IMR-90 (cell line): ENCODE results near the gene LMAN2. TPM values are rescaled to one million over a fixed set of nuclear protein-coding genes. Genes with fewer than 3 reads are reported as not detected.

ENCODE experiments used
- ATAC-seq: fragments of 200-7000 bp; cut with Tn5 transposase; 2 replicates; pipeline ENCODE4 v1.9.1; 2020; ENCODE audit warnings: low read depth, mild to moderate bottlenecking, moderate library complexity
- BruUV-seq: library from RNA; stranded (reverse); fragments of 400-500 nt; replicated peaks from 2 replicates; lab custom pipeline; 2021; lab: Mats Ljungman, UMichigan
- CTCF ChIA-PET: fragments of 300-600 bp; formaldehyde crosslinking; extraction: SDS; loops from one replicate; lab custom pipeline; 2021; ENCODE audit warnings: antibody characterized with exemption; lab: Yijun Ruan, JAX
- POLR2A ChIA-PET: fragments of 300-600 bp; sonication (Branson Sonifier 250); formaldehyde crosslinking; loops from one replicate; lab custom pipeline; 2022; ENCODE audit warnings: antibody characterized with exemption; ENCODE audit not compliant: unreplicated experiment; lab: Charles Lee
- DNase-seq: peaks from one replicate; pipeline ENCODE4 v3.0.0; 2013
- H2AFZ ChIP-seq: replicated peaks from 2 replicates; pipeline ENCODE3; 2013; ENCODE audit warnings: low read length, mild to moderate bottlenecking; ENCODE audit not compliant: poor library complexity
- H2AK5ac ChIP-seq: 2 replicates; pipeline ENCODE4 v1.6.1; 2013; ENCODE audit warnings: low read depth, low read length, inconsistent platforms
- H2AK9ac ChIP-seq: replicated peaks from 2 replicates; pipeline ENCODE3; 2013; ENCODE audit warnings: mild to moderate bottlenecking, low read depth, low read length, moderate library complexity; ENCODE audit not compliant: poor library complexity
- H2BK120ac ChIP-seq: 2 replicates; pipeline ENCODE4 v1.6.1; 2013; ENCODE audit warnings: low read depth, low read length, inconsistent platforms
- H2BK15ac ChIP-seq: 3 replicates; pipeline ENCODE4 v1.6.1; 2013; ENCODE audit warnings: low read depth, low read length, inconsistent platforms
- H2BK20ac ChIP-seq: 2 replicates; pipeline ENCODE4 v1.6.1; 2013; ENCODE audit warnings: low read depth, mild to moderate bottlenecking, inconsistent platforms, low read length, moderate library complexity
- H2BK5ac ChIP-seq: 2 replicates; pipeline ENCODE4 v1.6.1; 2013; ENCODE audit warnings: mild to moderate bottlenecking, low read depth, low read length, inconsistent platforms; ENCODE audit not compliant: poor library complexity, severe bottlenecking
- H3K14ac ChIP-seq: replicated peaks from 2 replicates; pipeline ENCODE4 v1.6.1; 2013; ENCODE audit warnings: low read depth, low read length, inconsistent platforms
- H3K18ac ChIP-seq: 2 replicates; pipeline ENCODE4 v1.6.1; 2013; ENCODE audit warnings: low read depth, low read length, control low read depth
- H3K23ac ChIP-seq: 2 replicates; pipeline ENCODE4 v1.6.1; 2013; ENCODE audit warnings: low read depth, low read length, inconsistent platforms
- H3K27ac ChIP-seq: 2 replicates; pipeline ENCODE4 v1.5.1; 2013; ENCODE audit warnings: mild to moderate bottlenecking, control low read depth, low read length; ENCODE audit not compliant: insufficient read depth
- H3K27me3 ChIP-seq: 2 replicates; pipeline ENCODE4 v1.6.1; 2013; ENCODE audit warnings: low read length; ENCODE audit not compliant: control insufficient read depth, insufficient read depth
- H3K36me3 ChIP-seq: 2 replicates; pipeline ENCODE4 v1.6.1; 2013; ENCODE audit warnings: low read length, mixed read lengths; ENCODE audit not compliant: control insufficient read depth, insufficient read depth
- H3K4ac ChIP-seq: 2 replicates; pipeline ENCODE4 v1.6.1; 2013; ENCODE audit warnings: low read depth, low read length, inconsistent platforms
- H3K4me1 ChIP-seq: 2 replicates; pipeline ENCODE4 v1.6.1; 2013; ENCODE audit warnings: low read length, mixed read lengths; ENCODE audit not compliant: control insufficient read depth, insufficient read depth
- H3K4me2 ChIP-seq: 2 replicates; pipeline ENCODE4 v1.6.1; 2013; ENCODE audit warnings: low read depth, mild to moderate bottlenecking, control low read depth, low read length, moderate library complexity
- H3K4me3 ChIP-seq: 2 replicates; pipeline ENCODE4 v1.5.1; 2013; ENCODE audit warnings: low read depth, mild to moderate bottlenecking, control low read depth, low read length, moderate library complexity; ENCODE audit not compliant: insufficient read depth
- H3K56ac ChIP-seq: 2 replicates; pipeline ENCODE4 v1.6.1; 2013; ENCODE audit warnings: low read length, inconsistent platforms; ENCODE audit not compliant: insufficient read depth; ENCODE audit errors: extremely low read depth
- H3K79me1 ChIP-seq, 2 experiments: 2 replicates each; pipeline ENCODE4 v1.6.1; 2013; ENCODE audit warnings: low read length in 2 of 2, inconsistent platforms in 1 of 2, low read depth in 1 of 2
- H3K9ac ChIP-seq: 2 replicates; pipeline ENCODE4 v1.6.1; 2013; ENCODE audit warnings: low read depth, low read length, control low read depth
- H3K9me1 ChIP-seq: 2 replicates; pipeline ENCODE4 v1.6.1; 2013; ENCODE audit warnings: low read length, inconsistent platforms; ENCODE audit not compliant: insufficient read depth
- H3K9me3 ChIP-seq: 2 replicates; pipeline ENCODE4 v1.6.1; 2013; ENCODE audit warnings: low read length; ENCODE audit not compliant: control insufficient read depth, insufficient read depth
- H4K20me1 ChIP-seq: 2 replicates; pipeline ENCODE4 v1.6.1; 2013; ENCODE audit warnings: low read length, inconsistent platforms; ENCODE audit not compliant: insufficient read depth
- H4K5ac ChIP-seq: 2 replicates; pipeline ENCODE4 v1.6.1; 2013; ENCODE audit warnings: mild to moderate bottlenecking, low read depth, low read length, control low read depth
- H4K8ac ChIP-seq, 2 experiments: 2 replicates each; pipeline ENCODE4 v1.6.1; 2013; ENCODE audit warnings: low read depth in 2 of 2, low read length in 2 of 2, control low read depth in 1 of 2, inconsistent platforms in 1 of 2
- H4K91ac ChIP-seq: 2 replicates; pipeline ENCODE4 v1.6.1; 2013; ENCODE audit warnings: low read depth, low read length, inconsistent platforms; ENCODE audit not compliant: insufficient read depth
- BHLHE40 ChIP-seq: fragments of 150-350 bp; IDR thresholded peaks from 2 replicates; pipeline ENCODE4 v1.6.1; 2016; ENCODE audit warnings: mild to moderate bottlenecking, low read depth, low read length
- CEBPB ChIP-seq: IDR thresholded peaks from 2 replicates; pipeline ENCODE4 v1.6.1; 2012; ENCODE audit warnings: low read depth, low read length, improper control_type of control experiment
- CHD1 ChIP-seq: IDR thresholded peaks from 2 replicates; pipeline ENCODE4 v1.6.1; 2012; ENCODE audit warnings: low read depth, low read length, improper control_type of control experiment
- FOS ChIP-seq: fragments of 150-350 bp; IDR thresholded peaks from 2 replicates; pipeline ENCODE4 v1.6.1; 2016; ENCODE audit warnings: low read depth, low read length
- MAFK ChIP-seq: IDR thresholded peaks from 2 replicates; pipeline ENCODE4 v1.6.1; 2012; ENCODE audit warnings: low read depth, low read length, improper control_type of control experiment
- MAZ ChIP-seq: IDR thresholded peaks from 2 replicates; pipeline ENCODE4 v1.6.1; 2012; ENCODE audit warnings: low read depth, mild to moderate bottlenecking, low read length, improper control_type of control experiment, moderate library complexity, borderline replicate concordance
- MXI1 ChIP-seq: IDR thresholded peaks from 2 replicates; pipeline ENCODE4 v1.6.1; 2012; ENCODE audit warnings: low read depth, mild to moderate bottlenecking, low read length, moderate library complexity, borderline replicate concordance
- NFE2L2 ChIP-seq: fragments of 150-350 bp; IDR thresholded peaks from 2 replicates; pipeline ENCODE4 v1.6.1; 2016; ENCODE audit warnings: low read depth, mild to moderate bottlenecking, low read length
- POLR2A ChIP-seq: IDR thresholded peaks from 2 replicates; pipeline ENCODE4 v1.6.1; 2012; ENCODE audit warnings: mild to moderate bottlenecking, low read depth, low read length
- RCOR1 ChIP-seq: IDR thresholded peaks from 2 replicates; pipeline ENCODE4 v1.6.1; 2012; ENCODE audit warnings: mild to moderate bottlenecking, low read length, improper control_type of control experiment; ENCODE audit not compliant: insufficient replicate concordance
- SMC3 ChIP-seq: fragments of 150-350 bp; IDR thresholded peaks from 2 replicates; pipeline ENCODE4 v1.6.1; 2016; ENCODE audit warnings: low read depth, mild to moderate bottlenecking, antibody characterized with exemption, low read length, moderate library complexity
- WGBS, 2 experiments: methylation state at CpG; one replicate each; pipeline versions ENCODE4 v1.1.5 to v1.1.7; 2013; ENCODE audit warnings: missing lambda C conversion rate in 2 of 2; ENCODE audit not compliant: insufficient read length in 1 of 2; ENCODE audit errors: extremely low coverage in 2 of 2; 5-methylcytosine and 5-hydroxymethylcytosine counted together
- dilution Hi-C: fragments of 300-500 bp; cut with HindIII; formaldehyde crosslinking; loops from one replicate; pipeline ENCODE4 v1.14.3; 2018; ENCODE audit warnings: low sequenced_read_pairs; ENCODE audit not compliant: unreplicated experiment
- in situ Hi-C: fragments of 300-500 bp; cut with MboI; formaldehyde crosslinking; loops from 3 replicates; pipeline ENCODE4 v1.14.3; 2019; ENCODE audit warnings: low sequenced_read_pairs, inconsistent platforms, mixed read lengths
- intact Hi-C: fragments of 100-400 bp; cut with micrococcal nuclease; formaldehyde crosslinking; loops from 2 replicates; pipeline ENCODE4 v1.10.0; 2022
- polyA plus RNA-seq, 3 experiments: library from polyadenylated mRNA; depleted of rRNA; stranded (reverse); fragments of >200 nt; gene quantifications; 2 replicates each; pipeline ENCODE4 v1.2.3, GENCODE V29; 2012; ENCODE audit warnings: low replicate concordance in 1 of 3
- total RNA-seq: library from RNA; depleted of rRNA; stranded (reverse); fragments of >200 nt; gene quantifications from 2 replicates; pipeline ENCODE4 v1.2.3, GENCODE V29; 2012
- TF ChIP-seq, protein P1 (sequence below): fragments of 150-350 bp; IDR thresholded peaks from 2 replicates; pipeline ENCODE4 v1.6.1; 2016; ENCODE audit warnings: low read depth, mild to moderate bottlenecking, low read length, moderate library complexity, borderline replicate concordance
- TF ChIP-seq, protein P2 (sequence below): conservative IDR thresholded peaks from 2 replicates; pipeline ENCODE4 v1.5.1; 2012; ENCODE audit warnings: mild to moderate bottlenecking, low read depth, low read length, improper control_type of control experiment
- TF ChIP-seq, protein P3 (sequence below): fragments of 150-350 bp; IDR thresholded peaks from 2 replicates; pipeline ENCODE4 v1.6.1; 2017; ENCODE audit warnings: mild to moderate bottlenecking, antibody characterized with exemption, low read length, low read depth

The LMAN2 gene
- total and polyA plus RNA-seq, 2 of the 4 experiments (the other 2 are of a cell fraction) = 253 to 303 TPM

DNA sequence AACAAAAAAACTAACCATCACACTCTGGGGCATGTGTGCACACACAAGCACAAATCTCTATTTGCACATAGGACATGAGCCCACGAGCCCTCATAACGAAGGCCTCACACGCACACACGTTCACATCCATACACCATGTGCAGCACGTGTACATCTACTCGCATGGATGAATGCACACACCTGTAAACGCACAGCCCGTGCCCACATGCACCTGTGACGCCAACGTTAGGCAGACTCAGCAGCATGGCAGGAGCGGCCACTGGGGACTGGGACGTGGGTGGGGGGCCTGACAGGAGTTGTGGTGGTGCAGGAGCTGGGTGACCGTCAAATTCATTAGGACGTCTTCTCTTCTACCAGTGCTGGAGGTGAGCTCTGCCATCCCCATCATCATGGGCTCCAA is 35.9 kb upstream of the LMAN2 start:
- no peak for TF ChIP-seq RCOR1
- no peak for TF ChIP-seq MAZ
- TF ChIP-seq MXI1 = no peak
- no peak for TF ChIP-seq POLR2A
- TF ChIP-seq CEBPB = no peak
- TF ChIP-seq NFE2L2 = no peak
- no peak for TF ChIP-seq FOS
- TF ChIP-seq, protein P1, sequence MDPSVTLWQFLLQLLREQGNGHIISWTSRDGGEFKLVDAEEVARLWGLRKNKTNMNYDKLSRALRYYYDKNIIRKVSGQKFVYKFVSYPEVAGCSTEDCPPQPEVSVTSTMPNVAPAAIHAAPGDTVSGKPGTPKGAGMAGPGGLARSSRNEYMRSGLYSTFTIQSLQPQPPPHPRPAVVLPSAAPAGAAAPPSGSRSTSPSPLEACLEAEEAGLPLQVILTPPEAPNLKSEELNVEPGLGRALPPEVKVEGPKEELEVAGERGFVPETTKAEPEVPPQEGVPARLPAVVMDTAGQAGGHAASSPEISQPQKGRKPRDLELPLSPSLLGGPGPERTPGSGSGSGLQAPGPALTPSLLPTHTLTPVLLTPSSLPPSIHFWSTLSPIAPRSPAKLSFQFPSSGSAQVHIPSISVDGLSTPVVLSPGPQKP = no peak
- no peak for TF ChIP-seq MAFK
- no peak for TF ChIP-seq SMC3
- TF ChIP-seq BHLHE40 = no peak
- no peak for TF ChIP-seq CHD1
- TF ChIP-seq, protein P2, sequence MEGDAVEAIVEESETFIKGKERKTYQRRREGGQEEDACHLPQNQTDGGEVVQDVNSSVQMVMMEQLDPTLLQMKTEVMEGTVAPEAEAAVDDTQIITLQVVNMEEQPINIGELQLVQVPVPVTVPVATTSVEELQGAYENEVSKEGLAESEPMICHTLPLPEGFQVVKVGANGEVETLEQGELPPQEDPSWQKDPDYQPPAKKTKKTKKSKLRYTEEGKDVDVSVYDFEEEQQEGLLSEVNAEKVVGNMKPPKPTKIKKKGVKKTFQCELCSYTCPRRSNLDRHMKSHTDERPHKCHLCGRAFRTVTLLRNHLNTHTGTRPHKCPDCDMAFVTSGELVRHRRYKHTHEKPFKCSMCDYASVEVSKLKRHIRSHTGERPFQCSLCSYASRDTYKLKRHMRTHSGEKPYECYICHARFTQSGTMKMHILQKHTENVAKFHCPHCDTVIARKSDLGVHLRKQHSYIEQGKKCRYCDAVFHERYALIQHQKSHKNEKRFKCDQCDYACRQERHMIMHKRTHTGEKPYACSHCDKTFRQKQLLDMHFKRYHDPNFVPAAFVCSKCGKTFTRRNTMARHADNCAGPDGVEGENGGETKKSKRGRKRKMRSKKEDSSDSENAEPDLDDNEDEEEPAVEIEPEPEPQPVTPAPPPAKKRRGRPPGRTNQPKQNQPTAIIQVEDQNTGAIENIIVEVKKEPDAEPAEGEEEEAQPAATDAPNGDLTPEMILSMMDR = no peak
- TF ChIP-seq, protein P3, sequence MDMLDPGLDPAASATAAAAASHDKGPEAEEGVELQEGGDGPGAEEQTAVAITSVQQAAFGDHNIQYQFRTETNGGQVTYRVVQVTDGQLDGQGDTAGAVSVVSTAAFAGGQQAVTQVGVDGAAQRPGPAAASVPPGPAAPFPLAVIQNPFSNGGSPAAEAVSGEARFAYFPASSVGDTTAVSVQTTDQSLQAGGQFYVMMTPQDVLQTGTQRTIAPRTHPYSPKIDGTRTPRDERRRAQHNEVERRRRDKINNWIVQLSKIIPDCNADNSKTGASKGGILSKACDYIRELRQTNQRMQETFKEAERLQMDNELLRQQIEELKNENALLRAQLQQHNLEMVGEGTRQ = no peak

More for the DNA sequence above, 35.9 kb upstream of the LMAN2 start:
- no peak overlapping the region for H3K4me2 ChIP-seq
- H2AK5ac ChIP-seq = no peak overlapping the region
- H3K4me1 ChIP-seq = peaks cover 16% of the 10 kb centered on the region
- no peak overlapping the region for H4K8ac ChIP-seq
- no peak overlapping the region for H2AFZ ChIP-seq
- no peak overlapping the region for H3K27ac ChIP-seq
- H2BK15ac ChIP-seq = no peak overlapping the region
- ChIA-PET CTCF (no interaction called here), POLR2A (no interaction called here)
- H2BK120ac ChIP-seq = no peak overlapping the region
- dilution Hi-C loops (no loop called here), in situ Hi-C loops (no loop called here), intact Hi-C loops (no loop called here)
- H2AK9ac ChIP-seq = no peak overlapping the region
- no peak overlapping the region for H3K56ac ChIP-seq
- peaks cover 0 to 2% of the 10 kb centered on the region in 2 experiments; a peak in 1 of 4 replicates for H3K79me1 ChIP-seq
- H3K18ac ChIP-seq = no peak overlapping the region
- H3K9me1 ChIP-seq = peaks cover 13% of the 10 kb centered on the region
- H2BK5ac ChIP-seq = no peak overlapping the region
- no peaks in the 10 kb centered on the region for H3K9me3 ChIP-seq
- no TSS peak for BruUV-seq
- no peak overlapping the region for H3K23ac ChIP-seq
- DNase-seq (no peak), ATAC-seq (no peak)
- H3K14ac ChIP-seq = no peak overlapping the region
- H2BK20ac ChIP-seq = no peak overlapping the region
- no peaks in the 10 kb centered on the region for H3K36me3 ChIP-seq
- H4K91ac ChIP-seq = no peak overlapping the region
- peaks cover 31% of the 10 kb centered on the region for H3K27me3 ChIP-seq
- no peak overlapping the region for H4K5ac ChIP-seq
- peaks cover 19% of the 10 kb centered on the region for H4K20me1 ChIP-seq
- H3K4me3 ChIP-seq = no peak overlapping the region
- H3K9ac ChIP-seq = no peak overlapping the region
- H3K4ac ChIP-seq = no peak overlapping the region
- WGBS, 2 experiments = 92% methylated on average over 11 of the region's 14 CpGs; no CpG with 5 or more reads in 1 of the 2 experiments
